NCI-H526 (cell line): ENCODE results near the gene KRTAP21-2.
"Not testable (repeated sequence)": the region's sequence is repeated elsewhere in the genome, so short reads cannot be mapped to it uniquely, and the experiment has no call there.

Source experiments
- DNase-seq, 2 experiments: peaks; one replicate each; lab custom pipeline; 2025; lab: John Stamatoyannopoulos, UW

Gene KRTAP21-2

DNA sequence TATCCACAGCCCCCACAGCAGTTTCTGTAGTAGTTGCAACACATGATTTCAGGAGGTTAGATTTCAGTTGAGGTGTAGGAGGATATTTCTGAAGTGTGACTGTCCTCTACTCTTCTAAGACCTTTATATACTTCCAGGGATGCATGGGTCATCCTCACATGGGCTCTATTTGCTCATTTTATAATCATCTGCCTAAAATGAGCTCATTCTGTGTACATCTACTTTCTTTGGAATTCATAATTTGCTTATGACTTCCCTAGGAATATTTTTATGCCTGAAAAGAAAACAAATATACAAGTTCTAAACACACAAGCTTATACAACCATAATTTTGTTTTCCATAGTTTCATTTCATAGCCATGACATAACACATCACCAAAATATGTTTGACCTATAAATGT, at the start of gene KRTAP21-2:
Gene KRTAP21-2 (minus strand): TSS at position 101 of the 400 bp plus-strand sequence. CDS start 57 bp downstream, at position 44.
- DNase-seq = no peak

GRCh38 chr21:30793581-30794314, 46.7 kb upstream of the KRTAP21-2 start:
- DNase-seq = no peak

DNA sequence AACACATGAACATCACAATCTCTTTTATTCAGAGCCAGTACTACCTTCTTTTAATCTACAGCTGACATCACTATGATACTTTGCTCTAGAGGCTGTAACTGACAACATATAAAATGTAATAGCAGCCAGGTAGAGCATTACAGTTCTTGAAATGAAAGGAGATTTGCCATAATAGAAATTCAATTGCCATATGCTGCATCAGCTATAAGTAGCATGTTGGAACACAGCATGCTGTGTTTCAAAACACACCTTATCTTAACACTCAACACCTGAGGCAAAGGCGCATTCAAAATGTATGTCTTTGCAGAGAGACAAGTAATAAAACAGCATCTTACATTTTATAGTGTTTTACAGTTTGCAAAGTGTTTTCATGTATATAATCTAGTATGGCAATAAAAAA, 32.2 kb upstream of the KRTAP21-2 start:
- DNase-seq = no peak

GRCh38 chr21:30769724-30770431, 22.8 kb upstream of the KRTAP21-2 start:
- no peak for DNase-seq

DNA sequence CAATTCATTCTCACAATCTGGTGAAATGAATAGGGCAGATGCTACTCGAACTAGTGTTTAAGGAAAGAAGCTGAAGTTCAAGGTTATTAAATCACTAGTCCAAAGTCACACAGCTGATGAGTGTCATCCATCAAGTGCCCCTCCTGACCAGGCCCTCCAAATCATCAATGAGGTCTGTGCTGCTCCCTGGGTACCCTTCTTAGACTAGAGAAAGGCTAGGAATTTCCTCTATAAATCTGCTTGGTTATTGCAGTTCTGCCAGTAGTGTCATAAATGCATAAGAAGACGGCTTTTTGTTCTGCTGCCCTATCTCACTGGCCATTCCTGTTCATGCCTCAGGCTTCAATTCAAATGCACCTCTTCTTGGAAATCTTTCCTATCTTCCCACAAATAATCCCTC, 13.7 kb upstream of the KRTAP21-2 start:
- no peak for DNase-seq

GRCh38 chr21:30758306-30758705, 11.2 kb upstream of the KRTAP21-2 start:
- no peak for DNase-seq

DNA sequence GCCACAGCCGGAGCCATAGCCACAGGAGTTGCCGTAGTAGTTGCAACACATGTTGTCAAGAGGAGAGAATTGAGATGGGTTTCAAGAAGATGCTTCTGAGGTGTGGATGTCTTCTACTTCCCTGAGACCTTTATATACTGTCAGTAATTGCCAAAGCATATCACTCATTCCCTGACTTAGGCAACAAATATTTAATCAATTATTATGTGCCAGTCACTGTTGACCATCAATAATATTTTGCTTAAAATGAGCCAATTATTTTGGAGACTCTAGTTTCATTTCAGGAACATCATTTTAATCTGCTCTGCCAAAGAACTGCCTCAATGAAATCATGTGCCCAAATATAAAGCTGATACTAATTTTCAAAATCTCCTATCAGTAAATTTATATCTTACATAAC, 8.3 kb upstream of the KRTAP21-2 start, which contains the start of gene KRTAP21-1:
Gene KRTAP21-1 (minus strand): TSS at position 101 of the 400 bp plus-strand sequence. CDS start 50 bp downstream, at position 51.
- not testable (repeated sequence) for DNase-seq

- no peak for DNase-seq
Observed at GRCh38 chr21:30740462-30740861, 6.6 kb downstream of the KRTAP21-2 start.

DNA sequence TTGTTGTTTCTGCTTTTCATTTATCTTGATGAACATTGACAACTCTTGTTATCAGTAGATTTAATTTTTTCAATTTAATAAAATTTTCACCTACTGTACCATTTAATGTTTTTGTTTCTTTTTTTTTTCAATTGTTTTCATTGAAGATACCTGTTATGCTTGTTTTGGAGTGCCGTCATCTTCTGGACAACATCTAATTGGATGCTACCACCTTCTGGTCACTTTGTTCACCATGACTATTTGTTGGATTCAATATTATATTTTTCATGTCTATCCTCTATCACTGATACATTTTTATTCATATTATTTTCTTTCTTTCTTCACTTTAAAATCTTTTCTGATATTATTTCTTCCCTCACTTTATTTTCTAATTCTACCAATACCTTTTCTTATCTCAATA, 14.0 kb downstream of the KRTAP21-2 start:
- no peak for DNase-seq

GRCh38 chr21:30726726-30727125, 20.3 kb downstream of the KRTAP21-2 start:
- no peak for DNase-seq

DNA sequence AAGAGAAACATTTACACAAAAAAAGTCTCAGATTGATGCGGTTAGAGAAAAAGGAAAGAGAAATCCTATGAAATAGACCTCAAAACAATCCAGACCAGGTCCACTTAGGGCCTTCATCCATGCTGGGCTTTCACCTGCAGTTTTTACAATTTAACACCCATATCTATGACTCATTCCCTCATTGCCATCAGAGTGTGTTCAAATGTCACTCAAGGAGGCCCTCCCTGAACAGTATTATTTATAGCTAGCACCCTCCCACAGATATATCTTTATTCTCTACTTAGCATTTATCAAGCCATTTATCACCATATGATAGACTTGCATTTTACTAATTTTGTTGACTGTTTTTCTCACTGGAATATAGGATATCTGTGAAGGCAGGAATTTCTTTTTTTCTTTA, 27.7 kb downstream of the KRTAP21-2 start:
- no peak for DNase-seq

GRCh38 chr21:30718239-30718909, 28.7 kb downstream of the KRTAP21-2 start, which contains the start of gene KRTAP21-3:
Gene KRTAP21-3 (minus strand): TSS chr21:30718777. CDS start chr21:30718759, 18 bp downstream.
- DNase-seq = no peak

DNA sequence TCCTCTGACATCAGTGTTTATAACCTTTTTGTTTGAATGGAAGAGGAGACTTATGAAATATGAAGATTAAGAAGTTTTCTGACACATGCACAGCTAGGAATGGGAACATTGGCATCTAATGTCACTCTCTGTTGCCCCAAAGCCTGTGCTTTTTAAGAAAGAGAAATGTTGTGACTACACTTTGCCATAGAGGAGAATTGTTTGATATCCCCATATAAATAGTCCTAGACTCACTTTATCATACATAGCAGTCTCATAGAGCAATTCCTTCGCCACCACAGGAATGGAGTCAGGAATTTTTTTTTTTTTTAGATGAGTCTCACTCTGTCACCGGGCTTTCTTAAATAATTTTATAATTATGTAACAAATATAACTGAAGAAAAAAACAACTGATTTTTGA, 30.0 kb downstream of the KRTAP21-2 start:
- no peak for DNase-seq

DNA sequence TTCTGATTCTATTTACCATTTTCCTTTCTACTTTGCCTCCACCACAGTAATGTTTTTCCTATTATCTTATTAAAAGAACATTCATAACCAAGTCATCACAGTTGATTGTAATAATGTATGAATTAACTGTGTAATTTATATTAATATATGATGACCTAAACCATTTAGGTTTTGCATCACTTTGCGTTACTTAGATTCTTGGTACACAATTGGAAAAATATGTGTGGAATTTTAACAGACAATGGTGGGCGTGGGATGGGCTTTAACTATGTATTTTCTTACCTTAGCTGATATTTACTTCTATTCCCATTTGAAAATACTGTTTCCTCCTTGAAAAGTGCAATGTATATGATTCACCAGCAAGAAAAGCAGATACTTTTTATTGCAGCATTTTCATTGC, 32.1 kb downstream of the KRTAP21-2 start:
- DNase-seq = no peak

DNA sequence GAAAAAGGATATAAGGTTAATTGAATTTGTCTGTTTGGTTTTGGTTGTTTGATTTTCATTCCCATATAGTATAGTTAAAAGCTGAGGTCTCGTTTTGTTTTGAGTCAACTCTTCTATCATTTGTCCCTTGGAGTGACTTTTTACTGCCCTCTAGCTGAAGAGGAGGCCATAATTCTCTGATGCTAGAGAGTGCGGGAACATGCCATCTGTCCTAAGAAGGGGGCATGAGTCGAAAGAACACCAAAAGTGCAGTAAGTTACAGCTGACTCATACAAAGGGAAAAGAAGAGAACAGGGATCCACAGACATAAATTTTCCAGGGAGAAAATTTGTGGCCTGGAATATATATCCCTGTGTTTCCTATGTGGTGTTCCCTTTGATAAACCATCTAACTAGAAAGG, 32.6 kb downstream of the KRTAP21-2 start:
- DNase-seq = peak in 1 of 2 experiments; percentile 14

- DNase-seq = no peak
Observed at GRCh38 chr21:30713766-30714165, 33.3 kb downstream of the KRTAP21-2 start.

DNA sequence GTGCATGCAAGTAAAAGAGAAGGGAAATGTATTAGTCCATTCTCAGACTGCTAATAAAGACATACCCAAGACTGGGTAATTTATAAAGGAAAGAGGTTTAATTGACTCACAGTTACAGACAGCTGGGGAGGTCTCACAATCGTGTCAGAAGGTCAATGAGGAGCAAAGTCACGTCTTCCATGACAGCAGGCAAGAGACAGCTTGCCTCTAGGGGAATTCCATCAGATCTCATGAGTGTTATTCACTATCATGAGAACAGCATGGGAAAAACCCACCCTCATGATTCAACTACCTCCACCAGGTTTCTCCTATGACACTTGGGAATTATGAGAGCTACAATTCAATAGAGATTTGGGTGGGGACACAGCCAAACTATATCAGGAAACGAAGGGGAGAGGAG, 36.6 kb downstream of the KRTAP21-2 start:
- DNase-seq = no peak

GRCh38 chr21:30707409-30707808, 39.6 kb downstream of the KRTAP21-2 start:
- DNase-seq = no peak
